GM18951 (cell line): ENCODE measurements around the gene CACNA1B.

ENCODE experiments used
- POLR2A ChIP-seq: IDR thresholded peaks from 4 replicates; pipeline ENCODE4 v1.6.1; 2011; ENCODE audit warnings: mild to moderate bottlenecking; ENCODE audit not compliant: insufficient read length, insufficient read depth; ENCODE audit errors: extremely low read depth
- in situ Hi-C: fragments of 300-500 bp; cut with MboI; formaldehyde crosslinking; loops from one replicate; pipeline ENCODE4 v1.12.0; 2022; ENCODE audit warnings: low sequenced_read_pairs, mixed read lengths, inconsistent platforms; ENCODE audit not compliant: unreplicated experiment

CACNA1B gene

GRCh38 chr9:137988051-137988450 is 110.5 kb downstream of the CACNA1B start:
- in situ Hi-C loops, result no loop called here
- TF ChIP-seq POLR2A, result no peak

- in situ Hi-C loops, result no loop called here
- no peak for TF ChIP-seq POLR2A
Observed at GRCh38 chr9:137988701-137989100, 111.1 kb downstream of the CACNA1B start.

- in situ Hi-C loops, result no loop called here
- TF ChIP-seq POLR2A, result no peak
Observed at GRCh38 chr9:137989156-137989555, 111.6 kb downstream of the CACNA1B start.

GRCh38 chr9:137989999-137990715 is 112.6 kb downstream of the CACNA1B start:
- in situ Hi-C loops, result no loop called here
- no peak for TF ChIP-seq POLR2A

GRCh38 chr9:138003485-138004190 is 126.1 kb downstream of the CACNA1B start:
- no peak for TF ChIP-seq POLR2A

GRCh38 chr9:138006576-138007233 is 129.1 kb downstream of the CACNA1B start:
- in situ Hi-C loops, result no loop called here

More at GRCh38 chr9:138003485-138004190, 126.1 kb downstream of the CACNA1B start:
- in situ Hi-C loops, result no loop called here

GRCh38 chr9:138007566-138007917 is 130.0 kb downstream of the CACNA1B start:
- in situ Hi-C loops, result no loop called here
- TF ChIP-seq POLR2A, result no peak

More at GRCh38 chr9:138006576-138007233, 129.1 kb downstream of the CACNA1B start:
- no peak for TF ChIP-seq POLR2A

GRCh38 chr9:138007918-138008841 is 130.6 kb downstream of the CACNA1B start:
- in situ Hi-C loops, result no loop called here
- no peak for TF ChIP-seq POLR2A

GRCh38 chr9:138009016-138009802 is 131.6 kb downstream of the CACNA1B start:
- in situ Hi-C loops, result no loop called here
- no peak for TF ChIP-seq POLR2A

GRCh38 chr9:138009803-138010690 is 132.5 kb downstream of the CACNA1B start:
- in situ Hi-C loops, result no loop called here
- no peak for TF ChIP-seq POLR2A

- in situ Hi-C loops, result no loop called here
- no peak for TF ChIP-seq POLR2A
Observed at GRCh38 chr9:138010861-138011260, 133.3 kb downstream of the CACNA1B start.

GRCh38 chr9:138011951-138012500 is 134.4 kb downstream of the CACNA1B start:
- TF ChIP-seq POLR2A, result no peak
- in situ Hi-C loops, result no loop called here
